Naive thymus-derived CD4-positive, alpha-beta T cell (primary cell): Measurements from ENCODE around the gene BICC1. TPM values are rescaled to one million over a fixed set of nuclear protein-coding genes. Genes with fewer than 3 reads are reported as not detected.
A peak's percentile ranks its signal among the peaks of the same experiment; 100 is the strongest.

Source experiments
- ATAC-seq: fragments of 150-1000 bp; cut with Tn5 transposase; 2 replicates; pipeline ENCODE4 v1.10.0; 2021; ENCODE audit warnings: mild to moderate bottlenecking, moderate library complexity
- CTCF ChIA-PET: fragments of 350-600 bp; sonication (Branson Sonifier 250); formaldehyde crosslinking; loops from one replicate; lab custom pipeline; 2021; ENCODE audit warnings: antibody characterized with exemption; lab: Charles Lee
- POLR2A ChIA-PET: fragments of 350-600 bp; sonication (Branson Sonifier 250); formaldehyde crosslinking; loops from one replicate; lab custom pipeline; 2021; ENCODE audit warnings: antibody characterized with exemption, inconsistent platforms; lab: Charles Lee
- DNase-seq, 9 donors: peaks; one replicate each; pipeline versions ENCODE4 v3.0.0 to v3.0.0-alpha.2; 2020 to 2022; ENCODE audit warnings: mixed read lengths in 1 of 9
- H3K27ac ChIP-seq: one replicate; pipeline ENCODE4 v1.7.0; 2013; ENCODE audit warnings: mild to moderate bottlenecking, low read depth, low read length, moderate library complexity
- H3K27me3 ChIP-seq, 2 donors: one replicate each; pipeline ENCODE4 v1.7.0; 2013; ENCODE audit warnings: low read length in 2 of 2, mild to moderate bottlenecking in 2 of 2, moderate library complexity in 2 of 2; ENCODE audit not compliant: control insufficient read depth in 2 of 2, insufficient read depth in 2 of 2
- H3K36me3 ChIP-seq, 3 experiments: 1 replicate in 2 of 3; 2 replicates in 1 of 3; pipeline ENCODE4 v1.7.0; 2013; ENCODE audit warnings: low read length in 3 of 3, mild to moderate bottlenecking in 3 of 3, moderate library complexity in 1 of 3; ENCODE audit not compliant: insufficient read depth in 3 of 3, control insufficient read depth in 2 of 3
- H3K4me1 ChIP-seq, 2 donors: one replicate each; pipeline ENCODE4 v1.7.0; 2013; ENCODE audit warnings: low read length in 2 of 2, mild to moderate bottlenecking in 2 of 2, moderate library complexity in 1 of 2; ENCODE audit not compliant: control insufficient read depth in 2 of 2, insufficient read depth in 2 of 2
- H3K4me3 ChIP-seq: 2 replicates; pipeline ENCODE4 v1.7.0; 2013; ENCODE audit warnings: mild to moderate bottlenecking, low read length
- H3K9me3 ChIP-seq, 3 experiments: 1 replicate in 2 of 3; 2 replicates in 1 of 3; pipeline ENCODE4 v1.7.0; 2013; ENCODE audit warnings: low read length in 3 of 3; ENCODE audit not compliant: control insufficient read depth in 2 of 3
- H3K27ac Mint-ChIP-seq, 9 donors: one replicate each; pipeline ENCODE4 v1.8.0; 2020 to 2022; ENCODE audit warnings: mixed read lengths in 9 of 9, mild to moderate bottlenecking in 8 of 9, moderate library complexity in 5 of 9, inconsistent platforms in 2 of 9
- H3K27me3 Mint-ChIP-seq, 5 donors: one replicate each; pipeline ENCODE4 v1.8.0; 2021 to 2022; ENCODE audit warnings: mixed read lengths in 5 of 5, mild to moderate bottlenecking in 1 of 5
- H3K36me3 Mint-ChIP-seq, 5 donors: one replicate each; pipeline ENCODE4 v1.8.0; 2020 to 2022; ENCODE audit warnings: mixed read lengths in 5 of 5, mild to moderate bottlenecking in 3 of 5, inconsistent platforms in 1 of 5
- H3K4me1 Mint-ChIP-seq, 7 donors: one replicate each; pipeline ENCODE4 v1.8.0; 2020 to 2022; ENCODE audit warnings: mixed read lengths in 7 of 7, mild to moderate bottlenecking in 3 of 7, inconsistent platforms in 1 of 7
- H3K4me3 Mint-ChIP-seq, 10 donors: one replicate each; pipeline ENCODE4 v1.8.0; 2020 to 2022; ENCODE audit warnings: mild to moderate bottlenecking in 10 of 10, mixed read lengths in 10 of 10, moderate library complexity in 6 of 10, inconsistent platforms in 2 of 10
- H3K9me3 Mint-ChIP-seq, 11 donors: one replicate each; pipeline ENCODE4 v1.8.0; 2020 to 2022; ENCODE audit warnings: mixed read lengths in 11 of 11, mild to moderate bottlenecking in 4 of 11, inconsistent platforms in 1 of 11, moderate library complexity in 1 of 11
- intact Hi-C, 2 donors: fragments of 100-400 bp; cut with micrococcal nuclease; formaldehyde crosslinking; loops; one replicate each; pipeline ENCODE4 v1.15.1; 2023
- polyA plus RNA-seq, 2 donors: library from polyadenylated mRNA; unstranded; fragments of 300-500 nt; fragmentation: Illumina TruSeq; gene quantifications; one replicate each; pipeline ENCODE4 v1.2.3, GENCODE V29; 2021
- total RNA-seq, 6 experiments: library from RNA in 5 of 6; stranded (reverse) in 5 of 6; gene quantifications; 1 replicate in 5 of 6; 2 replicates in 1 of 6; pipeline ENCODE4 v1.2.3 and lab custom pipeline; 2021 to 2026

The BICC1 gene
- total and polyA plus RNA-seq, 7 experiments from 2014 or later = 0.05 to 0.10 TPM; not detected in 5

DNA sequence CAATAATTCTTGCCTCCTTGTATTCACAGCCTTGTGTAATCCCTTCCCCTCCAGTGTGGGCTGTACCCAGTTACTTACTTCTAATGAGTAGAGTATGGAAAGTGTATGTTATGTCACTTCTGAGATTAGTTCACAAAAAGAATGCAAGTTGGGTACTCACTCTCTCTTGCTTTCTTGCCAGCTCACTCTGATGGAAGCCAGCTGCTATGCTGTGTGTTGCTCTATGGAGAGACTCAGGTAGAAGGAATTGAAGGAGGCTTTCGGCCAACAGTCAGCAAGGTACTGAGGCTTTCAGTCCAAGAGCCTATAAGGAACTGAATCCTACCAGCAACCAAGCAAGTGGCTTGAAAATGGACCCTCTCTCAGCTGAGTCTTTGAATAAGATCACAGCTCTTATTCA, 9.7 kb upstream of the BICC1 start:
- ATAC-seq = no peak
- H3K27ac ChIP-seq = no peak overlapping the region
- Mint-ChIP-seq H3K4me1 (no peaks in the 10 kb centered on the region), H3K27ac (no peak overlapping the region), H3K4me3 (no peak overlapping the region), H3K36me3 (no peaks in the 10 kb centered on the region), H3K9me3 (peaks cover 0 to 3% (median 0%) of the 10 kb centered on the region in 11 donors), H3K27me3 (peaks cover 12 to 51% (median 36%) of the 10 kb centered on the region in 5 donors)
- H3K4me3 ChIP-seq = no peak overlapping the region
- H3K36me3 ChIP-seq = no peaks in the 10 kb centered on the region
- ChIA-PET POLR2A (no interaction called here), CTCF (no interaction called here)
- H3K27me3 ChIP-seq = no peaks in the 10 kb centered on the region
- DNase-seq = no peak
- H3K4me1 ChIP-seq = no peaks in the 10 kb centered on the region
- no peaks in the 10 kb centered on the region for H3K9me3 ChIP-seq
- intact Hi-C loops = no loop called here

DNA sequence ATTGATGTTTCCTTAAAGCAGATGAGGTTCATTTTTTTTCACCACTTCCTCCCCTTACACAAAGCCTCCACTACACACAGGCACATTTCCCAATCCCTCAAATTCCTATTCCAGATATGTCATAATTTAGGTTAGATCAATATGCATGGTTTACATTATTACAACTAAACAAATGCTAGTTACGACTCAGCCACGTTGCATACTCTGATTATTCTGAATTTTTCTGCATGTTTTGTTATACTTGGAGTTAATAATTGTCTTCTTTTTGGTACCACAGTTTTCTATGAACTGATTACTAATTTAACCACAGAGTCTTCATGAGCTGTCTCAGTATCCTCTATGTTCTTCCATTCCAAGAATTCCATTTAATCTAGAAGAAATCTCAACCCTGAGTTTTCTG, 4.4 kb upstream of the BICC1 start:
- no peak for DNase-seq
- H3K36me3 Mint-ChIP-seq = peaks cover 0 to 4% (median 0%) of the 10 kb centered on the region in 5 donors
- no peak for ATAC-seq
- ChIA-PET POLR2A (no interaction called here), CTCF (interaction anchor here (0.6 kb wide), 1 partner anchor 52 kb away, joined by 6 read pairs; no protein-coding TSS in a partner anchor)
- intact Hi-C loops = no loop called here
- Histone ChIP-seq H3K4me3 (no peak overlapping the region), H3K27me3 (no peaks in the 10 kb centered on the region), H3K36me3 (no peaks in the 10 kb centered on the region), H3K27ac (no peak overlapping the region), H3K9me3 (no peaks in the 10 kb centered on the region), H3K4me1 (no peaks in the 10 kb centered on the region)
- H3K27me3 Mint-ChIP-seq = peaks cover 4 to 28% (median 13%) of the 10 kb centered on the region in 5 donors
- H3K9me3 Mint-ChIP-seq = peaks cover 0 to 4% (median 0%) of the 10 kb centered on the region in 11 donors
- peaks cover 4 to 7% (median 6%) of the 10 kb centered on the region in 7 donors for H3K4me1 Mint-ChIP-seq
- H3K4me3 Mint-ChIP-seq = no peak overlapping the region
- no peak overlapping the region for H3K27ac Mint-ChIP-seq

- Mint-ChIP-seq H3K27me3 (peaks cover 28 to 33% (median 31%) of the 10 kb centered on the region in 5 donors), H3K36me3 (peaks cover 0 to 4% (median 0%) of the 10 kb centered on the region in 5 donors), H3K27ac (no peak overlapping the region), H3K4me3 (peak overlapping the region; percentile 43 to 84 (median 76)), H3K4me1 (peaks cover 6 to 18% (median 9%) of the 10 kb centered on the region in 7 donors), H3K9me3 (peaks cover 0 to 2% (median 0%) of the 10 kb centered on the region in 11 donors)
- Histone ChIP-seq H3K4me1 (no peaks in the 10 kb centered on the region), H3K27me3 (peaks cover 0 to 4% of the 10 kb centered on the region in 2 donors), H3K4me3 (no peak overlapping the region), H3K36me3 (no peaks in the 10 kb centered on the region), H3K27ac (no peak overlapping the region), H3K9me3 (no peaks in the 10 kb centered on the region)
- ATAC-seq (no peak), DNase-seq (no peak)
- ChIA-PET POLR2A (no interaction called here), CTCF (no interaction called here)
- intact Hi-C loops = no loop called here
Observed at GRCh38 chr10:58511765-58512490, 744 bp upstream of the BICC1 start.

DNA sequence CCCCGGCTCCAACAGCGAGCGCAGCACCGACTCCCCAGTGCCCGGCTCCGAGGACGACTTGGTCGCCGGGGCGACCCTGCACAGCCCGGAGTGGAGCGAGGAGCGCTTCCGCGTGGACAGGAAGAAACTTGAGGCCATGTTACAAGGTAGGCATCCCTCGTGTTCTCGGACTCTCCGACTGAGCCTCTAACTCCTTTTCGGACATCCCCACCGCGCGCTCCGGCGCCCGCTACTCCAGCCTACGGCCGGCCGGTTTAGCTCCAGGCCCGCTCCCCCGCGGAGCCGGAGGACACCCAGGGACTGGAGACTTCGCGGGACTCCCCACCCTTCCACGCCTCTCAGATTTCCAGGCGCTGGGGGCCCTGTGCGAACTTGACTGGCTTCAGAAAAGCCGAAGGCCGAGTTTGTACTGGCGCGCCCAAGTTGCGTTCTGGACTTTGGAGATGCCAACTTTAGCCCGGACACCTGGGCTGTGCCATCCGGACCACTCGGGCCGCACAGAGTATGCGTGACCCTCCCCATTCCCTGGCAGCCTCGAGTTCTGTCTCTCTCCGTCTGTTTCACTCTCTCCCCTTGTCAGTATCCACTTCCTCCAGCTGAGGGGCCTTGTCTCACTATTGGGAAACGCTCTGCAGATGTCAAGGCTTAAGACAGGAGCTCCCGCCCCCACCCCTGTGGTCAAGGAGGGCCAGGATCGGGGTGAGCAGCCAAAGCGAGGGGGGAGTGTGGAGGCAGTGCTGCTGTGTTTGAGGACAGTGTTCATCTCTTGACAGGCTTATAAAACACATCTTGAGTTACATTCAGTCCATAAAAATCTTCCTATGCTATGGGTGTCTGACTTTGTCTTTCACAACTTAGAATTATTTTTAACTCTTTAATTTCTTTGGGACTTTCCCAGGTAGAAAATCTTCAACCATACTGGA, 777 bp downstream of the BICC1 start:
- H3K36me3 Mint-ChIP-seq = peaks cover 0 to 4% (median 0%) of the 10 kb centered on the region in 5 donors
- CTCF ChIA-PET = no interaction called here
- no peak overlapping the region for H3K4me3 ChIP-seq
- H3K27ac ChIP-seq = no peak overlapping the region
- H3K36me3 ChIP-seq = no peaks in the 10 kb centered on the region
- H3K27me3 Mint-ChIP-seq = peaks cover 30 to 44% (median 39%) of the 10 kb centered on the region in 5 donors
- peaks cover 0 to 2% (median 0%) of the 10 kb centered on the region in 11 donors for H3K9me3 Mint-ChIP-seq
- H3K4me1 ChIP-seq = no peaks in the 10 kb centered on the region
- peaks cover 6 to 18% (median 9%) of the 10 kb centered on the region in 7 donors for H3K4me1 Mint-ChIP-seq
- H3K27ac Mint-ChIP-seq = no peak overlapping the region
- no peaks in the 10 kb centered on the region for H3K9me3 ChIP-seq
- intact Hi-C loops = no loop called here
- DNase-seq = no peak
- ATAC-seq = peak; percentile 46
- peak overlapping the region; percentile 50 to 80 (median 70) for H3K4me3 Mint-ChIP-seq
- peaks cover 0 to 4% of the 10 kb centered on the region in 2 donors for H3K27me3 ChIP-seq
- POLR2A ChIA-PET = no interaction called here

GRCh38 chr10:58514111-58514770, 1.6 kb downstream of the BICC1 start:
- Histone ChIP-seq H3K27me3 (peaks cover 0 to 4% of the 10 kb centered on the region in 2 donors), H3K4me1 (no peaks in the 10 kb centered on the region), H3K9me3 (no peaks in the 10 kb centered on the region), H3K36me3 (no peaks in the 10 kb centered on the region), H3K27ac (no peak overlapping the region), H3K4me3 (no peak overlapping the region)
- CTCF ChIA-PET = no interaction called here
- H3K4me1 Mint-ChIP-seq = peaks cover 6 to 18% (median 9%) of the 10 kb centered on the region in 7 donors
- peak overlapping the region in 9 of 10 donors; percentile 50 to 80 (median 70) for H3K4me3 Mint-ChIP-seq
- DNase-seq (no peak), ATAC-seq (no peak)
- peaks cover 0 to 4% (median 0%) of the 10 kb centered on the region in 5 donors for H3K36me3 Mint-ChIP-seq
- intact Hi-C loops = no loop called here
- POLR2A ChIA-PET = no interaction called here
- peaks cover 0 to 2% (median 0%) of the 10 kb centered on the region in 11 donors for H3K9me3 Mint-ChIP-seq
- peaks cover 33 to 50% (median 46%) of the 10 kb centered on the region in 5 donors for H3K27me3 Mint-ChIP-seq
- H3K27ac Mint-ChIP-seq = no peak overlapping the region

GRCh38 chr10:58515291-58515941, 2.7 kb downstream of the BICC1 start:
- Histone ChIP-seq H3K27ac (no peak overlapping the region), H3K27me3 (peaks cover 0 to 4% of the 10 kb centered on the region in 2 donors), H3K36me3 (no peaks in the 10 kb centered on the region), H3K4me3 (no peak overlapping the region), H3K4me1 (no peaks in the 10 kb centered on the region), H3K9me3 (no peaks in the 10 kb centered on the region)
- DNase-seq = no peak
- Mint-ChIP-seq H3K4me3 (no peak overlapping the region), H3K27ac (no peak overlapping the region), H3K4me1 (peaks cover 6 to 18% (median 9%) of the 10 kb centered on the region in 7 donors), H3K27me3 (peaks cover 35 to 59% (median 56%) of the 10 kb centered on the region in 5 donors), H3K36me3 (peaks cover 0 to 4% (median 0%) of the 10 kb centered on the region in 5 donors), H3K9me3 (peaks cover 0 to 2% (median 0%) of the 10 kb centered on the region in 11 donors)
- CTCF ChIA-PET = no interaction called here
- POLR2A ChIA-PET = no interaction called here
- no peak for ATAC-seq
- intact Hi-C loops = no loop called here
